GM19452 (cell line): Measurements from ENCODE around the gene SUB1.

Experiments used
- ATAC-seq: cut with Tn5 transposase; IDR thresholded peaks from one replicate; pipeline ENCODE4 v1.9.1; 2021; ENCODE audit not compliant: unreplicated experiment

SUB1 gene

GRCh38 chr5:32642276-32643002, 57.1 kb downstream of the SUB1 start:
- no peak for ATAC-seq

GRCh38 chr5:32645246-32645645, 59.9 kb downstream of the SUB1 start:
- no peak for ATAC-seq

GRCh38 chr5:32646061-32646969, 61.0 kb downstream of the SUB1 start:
- no peak for ATAC-seq

- ATAC-seq: no peak
These were observed 65.7 kb downstream of the SUB1 start for GRCh38 chr5:32651088-32651487.

- no peak for ATAC-seq
These were observed 66.3 kb downstream of the SUB1 start for GRCh38 chr5:32651638-32652037.
